A549 (cell line): Measurements from ENCODE around the gene PPP1R12C. TPM values are rescaled to one million over a fixed set of nuclear protein-coding genes. Genes with fewer than 3 reads are reported as not detected.

Experiments
- ATAC-seq, 2 experiments: fragments of 200-7000 bp in 1 of 2; fragments of >200 bp in 1 of 2; cut with Nextera tagmentation in 1 of 2; cut with Tn5 transposase in 1 of 2; 3 replicates each; pipeline versions ENCODE4 v1.8.0 to v1.9.1; 2018 to 2020; ENCODE audit warnings: mild to moderate bottlenecking in 1 of 2, moderate library complexity in 1 of 2
- CTCF ChIA-PET: fragments of 300-600 bp; sonication (Branson Sonifier 250); formaldehyde crosslinking; extraction: SDS; loops from one replicate; lab custom pipeline; 2021; ENCODE audit warnings: antibody characterized with exemption, inconsistent platforms; lab: Yijun Ruan, JAX
- POLR2A ChIA-PET: fragments of 350-600 bp; formaldehyde crosslinking; extraction: SDS; loops from one replicate; lab custom pipeline; 2021; ENCODE audit warnings: antibody characterized with exemption, inconsistent platforms; lab: Yijun Ruan, JAX
- DNase-seq, 2 experiments: peaks; one replicate each; pipeline versions ENCODE4 v3.0.0 to v3.0.0-alpha.2; 2011 to 2016; ENCODE audit warnings: low read depth in 1 of 2, low spot score in 1 of 2
- FAIRE-seq: peaks from 2 replicates; lab custom pipeline; 2011; peaks lifted over from hg19 to GRCh38; lab: Jason Lieb, UNC
- H3K27ac ChIP-seq, 2 experiments: fragments of >200 bp; sonication (Bioruptor Twin); formaldehyde crosslinking; 3 replicates each; pipeline ENCODE4 v1.5.1; 2016 to 2017
- H3K4me1 ChIP-seq: fragments of >200 bp; sonication (Bioruptor Twin); formaldehyde crosslinking; 3 replicates; pipeline ENCODE4 v1.6.1; 2016
- H3K4me2 ChIP-seq: fragments of >200 bp; sonication (Bioruptor Twin); formaldehyde crosslinking; 3 replicates; pipeline ENCODE4 v1.6.1; 2016
- H3K4me3 ChIP-seq: fragments of >200 bp; sonication (Bioruptor Twin); formaldehyde crosslinking; 3 replicates; pipeline ENCODE4 v1.5.1; 2016
- H3K9me3 ChIP-seq: fragments of >200 bp; sonication (Bioruptor Twin); formaldehyde crosslinking; 3 replicates; pipeline ENCODE4 v1.6.1; 2016
- CBX2 ChIP-seq: fragments of 200-600 bp; sonication (generic); IDR thresholded peaks from 2 replicates; pipeline ENCODE4 v1.6.1; 2016; ENCODE audit warnings: low read depth, mild to moderate bottlenecking, borderline replicate concordance
- CHD2 ChIP-seq: fragments of 150-350 bp; IDR thresholded peaks from 2 replicates; pipeline ENCODE4 v1.6.1; 2014; ENCODE audit warnings: low read length; ENCODE audit not compliant: partially characterized antibody
- EHF ChIP-seq: fragments of 250-450 bp; sonication (Bioruptor Pico); IDR thresholded peaks from 2 replicates; pipeline ENCODE4 v1.5.0; 2020; ENCODE audit warnings: mild to moderate bottlenecking
- EP300 ChIP-seq, 2 experiments: fragments of >200 bp; sonication (Bioruptor Twin); formaldehyde crosslinking; IDR thresholded peaks; 2 replicates in 1 of 2; 3 replicates in 1 of 2; pipeline ENCODE4 v1.6.1; 2016 to 2017
- HDAC2 ChIP-seq: fragments of 200-600 bp; sonication (generic); IDR thresholded peaks from 2 replicates; pipeline ENCODE4 v1.6.1; 2016
- HOXA7 ChIP-seq: fragments of 250-450 bp; sonication (Bioruptor Pico); IDR thresholded peaks from 2 replicates; pipeline ENCODE4 v1.5.0; 2020; ENCODE audit warnings: mild to moderate bottlenecking, moderate library complexity
- HOXB5 ChIP-seq: fragments of 250-450 bp; sonication (Bioruptor Pico); IDR thresholded peaks from 2 replicates; pipeline ENCODE4 v1.5.0; 2020; ENCODE audit warnings: mild to moderate bottlenecking, moderate library complexity
- KDM1A ChIP-seq: fragments of 200-600 bp; sonication (generic); IDR thresholded peaks from 2 replicates; pipeline ENCODE4 v1.6.1; 2016; ENCODE audit warnings: low read depth, mild to moderate bottlenecking
- KDM5A ChIP-seq: fragments of 200-600 bp; sonication (generic); IDR thresholded peaks from 2 replicates; pipeline ENCODE4 v1.6.1; 2016; ENCODE audit warnings: antibody characterized with exemption, mild to moderate bottlenecking
- MAFK ChIP-seq: fragments of 450-650 bp; IDR thresholded peaks from 2 replicates; pipeline ENCODE4 v1.6.1; 2014; ENCODE audit not compliant: partially characterized antibody
- MYC ChIP-seq: IDR thresholded peaks from 2 replicates; pipeline ENCODE4 v1.6.1; 2012; ENCODE audit warnings: mild to moderate bottlenecking, inconsistent platforms, low read length, improper control_type of control experiment, borderline replicate concordance
- NPAS2 ChIP-seq: fragments of 250-450 bp; sonication (Bioruptor Pico); IDR thresholded peaks from 2 replicates; pipeline ENCODE4 v1.8.0; 2022; ENCODE audit warnings: mild to moderate bottlenecking, moderate library complexity, borderline replicate concordance
- RAD21 ChIP-seq, 2 experiments: fragments of >200 bp in 1 of 2; sonication (Bioruptor Twin) in 1 of 2; formaldehyde crosslinking in 1 of 2; IDR thresholded peaks in 1 of 2; conservative IDR thresholded peaks in 1 of 2; 2 replicates in 1 of 2; 3 replicates in 1 of 2; pipeline ENCODE4 v1.6.1; 2012 to 2018; ENCODE audit warnings: inconsistent platforms in 1 of 2
- RNF2 ChIP-seq: fragments of 200-600 bp; sonication (generic); IDR thresholded peaks from 2 replicates; pipeline ENCODE4 v1.6.1; 2016; ENCODE audit warnings: low read depth, mild to moderate bottlenecking, antibody characterized with exemption, moderate library complexity, borderline replicate concordance
- SREBF2 ChIP-seq: fragments of 450-650 bp; IDR thresholded peaks from 2 replicates; pipeline ENCODE4 v1.6.1; 2014; ENCODE audit warnings: mild to moderate bottlenecking, moderate library complexity
- TFCP2L1 ChIP-seq: fragments of 250-450 bp; sonication (Bioruptor Pico); IDR thresholded peaks from 2 replicates; pipeline ENCODE4 v1.5.0; 2021; ENCODE audit warnings: mild to moderate bottlenecking
- ZC3H11A ChIP-seq: fragments of 450-650 bp; IDR thresholded peaks from 2 replicates; pipeline ENCODE4 v1.6.1; 2014; ENCODE audit warnings: antibody characterized with exemption, mild to moderate bottlenecking
- WGBS: methylation state at CpG from one replicate; pipeline ENCODE4 v1.1.6; 2017; ENCODE audit errors: missing lambda C conversion rate; 5-methylcytosine and 5-hydroxymethylcytosine counted together
- polyA plus RNA-seq, 4 experiments: library from polyadenylated mRNA; depleted of rRNA in 3 of 4; stranded (reverse); fragments of >200 nt; fragmentation: RNase III in 1 of 4; extraction: RNeasy Plus Mini Kit Qiagen cat#74134 plus additional on column Dnase treatment in 1 of 4; gene quantifications; 2 replicates in 3 of 4; 3 replicates in 1 of 4; pipeline ENCODE4 v1.2.3, GENCODE V29; 2011 to 2017
- TF ChIP-seq, protein P1 (sequence below): fragments of >200 bp; sonication (Bioruptor Twin); formaldehyde crosslinking; IDR thresholded peaks from 2 replicates; pipeline ENCODE4 v1.6.1; 2016
- TF ChIP-seq, protein P2 (sequence below): fragments of >200 bp; sonication (Bioruptor Twin); formaldehyde crosslinking; IDR thresholded peaks from 3 replicates; pipeline ENCODE4 v1.5.1; 2016
- TF ChIP-seq, protein P3 (sequence below): fragments of 450-650 bp; IDR thresholded peaks from 2 replicates; pipeline ENCODE4 v1.6.1; 2014; ENCODE audit warnings: antibody characterized with exemption

Gene PPP1R12C
- polyA plus RNA-seq, 2 of the 4 experiments (the other 2 are of a cell fraction), result 22.0 to 70.3 TPM

DNA sequence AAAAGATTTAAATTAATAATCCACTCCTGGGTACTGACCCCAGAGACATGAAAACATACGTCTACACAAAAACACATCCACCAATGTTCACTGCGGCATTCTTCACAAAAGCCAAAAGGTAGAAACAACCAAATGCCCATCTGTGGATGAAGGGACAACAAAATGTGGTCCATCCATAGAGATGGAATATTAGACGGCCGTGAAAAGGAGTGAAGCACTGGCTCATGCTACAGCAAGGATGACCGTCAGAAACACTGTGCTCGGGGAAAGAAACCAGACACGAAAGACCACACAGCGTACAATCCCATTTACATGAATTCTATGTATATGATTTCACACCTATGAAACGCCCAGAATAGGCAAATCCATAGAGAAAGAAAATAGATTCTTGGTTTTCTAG, 60.6 kb downstream of the PPP1R12C start:
- ChIA-PET CTCF (interaction anchor here (0.6 kb wide), 1 partner anchor 18 kb away, joined by 3 read pairs; no protein-coding TSS in a partner anchor), POLR2A (no interaction called here)
- peaks cover 2% of the 10 kb centered on the region; the same call in 2 of the 3 replicates for H3K4me1 ChIP-seq
- no peak overlapping the region for H3K4me3 ChIP-seq
- H3K27ac ChIP-seq, result no peak overlapping the region
- 94% methylated on average over 9 of the region's 9 CpGs for WGBS
- no peaks in the 10 kb centered on the region for H3K9me3 ChIP-seq
- DNase-seq (no peak), FAIRE-seq (no peak), ATAC-seq (no peak)
- H3K4me2 ChIP-seq, result no peak overlapping the region
- TF ChIP-seq SREBF2 (no peak), EHF (no peak), ZC3H11A (no peak), KDM1A (peak; percentile 35; the same call in 1 of the 2 replicates), HOXB5 (CRISPR knock-in tag) (no peak), RAD21 (conservative IDR thresholded peaks at IDR 0.05 in 1 of 2, IDR thresholded peaks at IDR 0.05 in 1 of 2) (no peak), MYC (no peak), CHD2 (no peak)

DNA sequence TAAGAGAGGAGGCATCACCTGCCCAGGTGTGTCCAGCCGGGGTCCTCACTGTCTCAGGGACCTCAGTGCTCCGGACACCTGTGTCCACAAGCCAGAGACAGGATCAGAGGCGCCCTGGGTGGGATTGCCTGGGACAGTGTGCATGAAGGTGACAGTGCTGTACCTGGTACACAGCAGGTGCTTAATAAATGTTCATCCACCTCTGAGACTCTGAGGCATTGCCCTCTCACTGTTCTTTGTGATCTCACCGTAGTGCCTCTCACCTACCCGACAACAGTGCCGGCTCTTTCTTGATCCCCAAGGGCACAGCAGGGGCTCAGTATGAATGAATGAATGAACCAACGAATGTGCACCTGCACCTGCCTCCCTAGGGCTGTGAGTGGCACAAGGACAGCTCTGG, 63.7 kb downstream of the PPP1R12C start:
- Histone ChIP-seq H3K4me2 (no peak overlapping the region), H3K9me3 (no peaks in the 10 kb centered on the region), H3K4me1 (no peaks in the 10 kb centered on the region), H3K4me3 (no peak overlapping the region)
- CTCF ChIA-PET, result interaction anchor here (0.6 kb wide), 1 partner anchor 365 kb away, joined by 3 read pairs; no protein-coding TSS in a partner anchor
- POLR2A ChIA-PET, result no interaction called here
- DNase-seq, result no peak
- FAIRE-seq, result no peak
- TF ChIP-seq TFCP2L1 (CRISPR knock-in tag), result no peak
- TF ChIP-seq KDM5A, result no peak
- no peak for TF ChIP-seq MAFK
- TF ChIP-seq, protein P1, sequence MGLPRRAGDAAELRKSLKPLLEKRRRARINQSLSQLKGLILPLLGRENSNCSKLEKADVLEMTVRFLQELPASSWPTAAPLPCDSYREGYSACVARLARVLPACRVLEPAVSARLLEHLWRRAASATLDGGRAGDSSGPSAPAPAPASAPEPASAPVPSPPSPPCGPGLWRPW, result no peak
- TF ChIP-seq EHF, result no peak
- no peak for TF ChIP-seq RNF2
- TF ChIP-seq, all 56 proteins: peak for 0
- no peak overlapping the region for H3K27ac ChIP-seq
- ATAC-seq, result no peak
- WGBS, result 98% methylated on average over 7 of the region's 7 CpGs

DNA sequence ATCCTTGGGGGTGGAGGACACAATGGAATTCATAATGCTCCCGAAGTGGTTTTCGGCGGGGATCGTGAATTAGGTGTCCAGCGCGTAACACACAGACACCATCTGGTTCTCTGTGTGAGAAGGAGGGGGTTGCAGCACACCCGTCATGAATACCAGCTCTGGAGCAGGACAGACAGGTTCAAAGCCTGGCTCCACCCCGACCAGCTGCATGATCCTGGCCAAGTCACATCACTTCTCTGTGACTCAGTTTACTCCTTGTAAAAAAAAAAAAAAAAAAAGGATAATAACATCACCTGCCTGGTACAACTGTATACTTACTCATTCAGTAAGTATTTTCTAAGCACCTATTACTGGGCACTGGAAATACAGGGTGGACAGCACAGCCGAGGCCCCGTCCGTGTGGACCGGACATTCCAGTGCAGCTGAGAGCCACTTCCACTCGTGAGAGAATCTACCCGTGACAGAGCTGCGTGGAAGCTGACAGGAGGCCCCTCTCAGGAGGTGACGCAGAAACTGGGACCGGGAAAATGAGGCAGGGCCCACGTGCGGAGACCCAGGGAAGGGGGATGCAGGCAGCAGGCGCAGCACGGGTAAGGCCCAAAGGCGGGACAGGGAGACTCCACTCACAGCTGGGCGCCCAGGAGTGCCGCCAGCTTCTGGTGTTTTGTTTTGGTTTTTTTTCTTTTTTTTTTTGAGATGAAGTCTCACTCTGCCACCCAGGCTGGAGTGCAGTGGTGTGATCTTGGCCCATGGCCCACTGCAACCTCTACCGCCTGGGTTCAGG, 66.5 kb downstream of the PPP1R12C start:
- POLR2A ChIA-PET, result interaction anchor here (1.1 kb wide), 1 partner anchor 12 kb away, joined by 3 read pairs; the partner anchor contains the start of gene RDH13

More for the DNA sequence above, 66.5 kb downstream of the PPP1R12C start:
- no peak overlapping the region for H3K27ac ChIP-seq
- no peak overlapping the region for H3K4me3 ChIP-seq
- ATAC-seq (no peak), DNase-seq (no peak), FAIRE-seq (no peak)
- no peak for TF ChIP-seq CBX2
- TF ChIP-seq HOXA7 (CRISPR knock-in tag), result no peak
- TF ChIP-seq, protein P2, sequence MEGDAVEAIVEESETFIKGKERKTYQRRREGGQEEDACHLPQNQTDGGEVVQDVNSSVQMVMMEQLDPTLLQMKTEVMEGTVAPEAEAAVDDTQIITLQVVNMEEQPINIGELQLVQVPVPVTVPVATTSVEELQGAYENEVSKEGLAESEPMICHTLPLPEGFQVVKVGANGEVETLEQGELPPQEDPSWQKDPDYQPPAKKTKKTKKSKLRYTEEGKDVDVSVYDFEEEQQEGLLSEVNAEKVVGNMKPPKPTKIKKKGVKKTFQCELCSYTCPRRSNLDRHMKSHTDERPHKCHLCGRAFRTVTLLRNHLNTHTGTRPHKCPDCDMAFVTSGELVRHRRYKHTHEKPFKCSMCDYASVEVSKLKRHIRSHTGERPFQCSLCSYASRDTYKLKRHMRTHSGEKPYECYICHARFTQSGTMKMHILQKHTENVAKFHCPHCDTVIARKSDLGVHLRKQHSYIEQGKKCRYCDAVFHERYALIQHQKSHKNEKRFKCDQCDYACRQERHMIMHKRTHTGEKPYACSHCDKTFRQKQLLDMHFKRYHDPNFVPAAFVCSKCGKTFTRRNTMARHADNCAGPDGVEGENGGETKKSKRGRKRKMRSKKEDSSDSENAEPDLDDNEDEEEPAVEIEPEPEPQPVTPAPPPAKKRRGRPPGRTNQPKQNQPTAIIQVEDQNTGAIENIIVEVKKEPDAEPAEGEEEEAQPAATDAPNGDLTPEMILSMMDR, result no peak
- no peak for TF ChIP-seq SREBF2
- TF ChIP-seq MAFK, result no peak
- TF ChIP-seq, protein P3, sequence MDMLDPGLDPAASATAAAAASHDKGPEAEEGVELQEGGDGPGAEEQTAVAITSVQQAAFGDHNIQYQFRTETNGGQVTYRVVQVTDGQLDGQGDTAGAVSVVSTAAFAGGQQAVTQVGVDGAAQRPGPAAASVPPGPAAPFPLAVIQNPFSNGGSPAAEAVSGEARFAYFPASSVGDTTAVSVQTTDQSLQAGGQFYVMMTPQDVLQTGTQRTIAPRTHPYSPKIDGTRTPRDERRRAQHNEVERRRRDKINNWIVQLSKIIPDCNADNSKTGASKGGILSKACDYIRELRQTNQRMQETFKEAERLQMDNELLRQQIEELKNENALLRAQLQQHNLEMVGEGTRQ, result no peak
- TF ChIP-seq EP300 (IDR thresholded peaks at IDR 0.05), result no peak
- no peak for TF ChIP-seq NPAS2
- TF ChIP-seq HDAC2, result no peak
- H3K4me1 ChIP-seq, result no peaks in the 10 kb centered on the region
- H3K4me2 ChIP-seq, result no peak overlapping the region
- 93% methylated on average over 25 of the region's 25 CpGs for WGBS
- CTCF ChIA-PET, result no interaction called here
- no peaks in the 10 kb centered on the region for H3K9me3 ChIP-seq
